Activated naive CD4-positive, alpha-beta T cell treated with anti-CD3 and anti-CD28 coated beads for 36 hours (primary cell): ENCODE data around the gene CABYR. TPM values are rescaled to one million over a fixed set of nuclear protein-coding genes. Genes with fewer than 3 reads are reported as not detected.

Experiments used
- CTCF ChIA-PET: fragments of 350-600 bp; sonication (Branson Sonifier 250); formaldehyde crosslinking; loops from one replicate; lab custom pipeline; 2021; ENCODE audit warnings: antibody characterized with exemption; lab: Charles Lee
- DNase-seq: peaks from one replicate; pipeline ENCODE4 v3.0.0-alpha.2; 2020
- H3K27ac Mint-ChIP-seq: one replicate; pipeline ENCODE4 v1.8.0; 2021; ENCODE audit warnings: mild to moderate bottlenecking, mixed read lengths
- H3K27me3 Mint-ChIP-seq: one replicate; pipeline ENCODE4 v1.8.0; 2021; ENCODE audit warnings: low read depth, mixed read lengths
- H3K36me3 Mint-ChIP-seq: one replicate; pipeline ENCODE4 v1.8.0; 2021; ENCODE audit warnings: low read depth, mixed read lengths
- H3K4me1 Mint-ChIP-seq: one replicate; pipeline ENCODE4 v1.8.0; 2021; ENCODE audit warnings: low read depth, mixed read lengths
- H3K4me3 Mint-ChIP-seq: one replicate; pipeline ENCODE4 v1.8.0; 2021; ENCODE audit warnings: mild to moderate bottlenecking, moderate library complexity, mixed read lengths
- H3K9me3 Mint-ChIP-seq: one replicate; pipeline ENCODE4 v1.8.0; 2021; ENCODE audit warnings: mixed read lengths
- intact Hi-C: fragments of 100-400 bp; cut with micrococcal nuclease; formaldehyde crosslinking; loops from one replicate; pipeline ENCODE4 v1.15.1; 2023
- total RNA-seq, 2 experiments: library from RNA; stranded (reverse); gene quantifications; one replicate each; pipeline ENCODE4 v1.2.3, GENCODE V29; 2021

Gene CABYR
- total RNA-seq, 2 experiments from 2014 or later: 1.2 to 1.7 TPM

GRCh38 chr18:24177499-24178133, 38.8 kb downstream of the CABYR start:
- CTCF ChIA-PET: interaction anchor here (1.2 to 2.3 kb wide), 6 partner anchors 16 to 549 kb away, joined by 3 to 29 read pairs (median 8); no protein-coding TSS in a partner anchor
- Mint-ChIP-seq H3K27me3 (no peaks in the 10 kb centered on the region), H3K4me3 (no peak overlapping the region), H3K4me1 (no peaks in the 10 kb centered on the region), H3K36me3 (no peaks in the 10 kb centered on the region), H3K27ac (no peak overlapping the region), H3K9me3 (no peaks in the 10 kb centered on the region)
- no peak for DNase-seq
- intact Hi-C loops: loop anchor here (2.0 to 10.0 kb wide), 3 partner anchors 180 to 907 kb away; no protein-coding TSS in a partner anchor

DNA sequence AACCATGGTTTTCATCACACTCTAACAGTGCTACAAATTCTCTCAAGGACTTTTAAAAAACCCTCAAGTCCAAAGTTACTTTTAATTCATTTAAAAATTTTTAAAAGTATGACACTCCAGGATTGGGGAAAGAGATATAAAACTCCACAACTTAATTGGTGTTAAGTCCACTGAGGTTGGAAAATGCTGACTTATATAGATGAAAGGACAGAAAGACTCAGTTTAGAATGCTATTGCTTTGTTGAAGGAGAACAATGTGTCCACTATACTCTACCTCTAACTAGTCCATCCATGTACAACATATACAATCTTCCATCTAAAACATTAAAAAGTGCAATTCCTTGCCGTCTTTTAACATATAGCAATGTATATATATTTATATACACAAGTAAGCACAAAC, 41.2 kb downstream of the CABYR start:
- Mint-ChIP-seq H3K36me3 (no peaks in the 10 kb centered on the region), H3K4me1 (no peaks in the 10 kb centered on the region), H3K27ac (no peak overlapping the region), H3K27me3 (peaks cover 2% of the 10 kb centered on the region), H3K4me3 (no peak overlapping the region), H3K9me3 (no peaks in the 10 kb centered on the region)
- no peak for DNase-seq
- CTCF ChIA-PET: interaction anchor here (0.6 to 1.1 kb wide), 2 partner anchors 308 to 374 kb away, joined by 3 to 4 read pairs; no protein-coding TSS in a partner anchor
- intact Hi-C loops: no loop called here

- Mint-ChIP-seq H3K36me3 (no peaks in the 10 kb centered on the region), H3K27ac (no peak overlapping the region), H3K9me3 (no peaks in the 10 kb centered on the region), H3K4me3 (no peak overlapping the region), H3K4me1 (no peaks in the 10 kb centered on the region), H3K27me3 (peaks cover 2% of the 10 kb centered on the region)
- CTCF ChIA-PET: no interaction called here
- intact Hi-C loops: no loop called here
- no peak for DNase-seq
These were observed 42.9 kb downstream of the CABYR start for GRCh38 chr18:24181806-24182205.

DNA sequence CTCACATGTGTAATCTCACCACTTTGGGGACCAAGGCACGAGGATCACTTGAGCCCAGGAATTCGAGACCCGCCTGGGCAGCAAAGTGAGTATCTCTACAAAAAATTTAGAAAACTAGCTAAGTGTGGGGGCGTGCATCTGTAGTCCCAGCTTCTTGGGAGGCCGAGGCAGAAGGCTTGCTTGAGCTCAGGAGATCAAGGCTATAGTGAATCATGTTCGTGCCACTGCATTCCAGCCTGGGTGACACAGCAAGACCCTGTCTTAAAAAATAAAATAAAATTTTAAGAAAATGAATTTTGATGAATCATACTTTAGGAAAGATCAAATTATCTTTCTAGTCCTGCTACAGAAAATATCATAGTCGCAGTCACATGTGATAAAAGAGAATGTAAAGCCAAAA, 46.9 kb downstream of the CABYR start:
- H3K9me3 Mint-ChIP-seq: no peaks in the 10 kb centered on the region
- intact Hi-C loops: no loop called here
- no peaks in the 10 kb centered on the region for H3K36me3 Mint-ChIP-seq
- no peak overlapping the region for H3K4me3 Mint-ChIP-seq
- no peak overlapping the region for H3K27ac Mint-ChIP-seq
- CTCF ChIA-PET: no interaction called here
- DNase-seq: no peak
- peaks cover 4% of the 10 kb centered on the region for H3K27me3 Mint-ChIP-seq
- H3K4me1 Mint-ChIP-seq: no peaks in the 10 kb centered on the region

DNA sequence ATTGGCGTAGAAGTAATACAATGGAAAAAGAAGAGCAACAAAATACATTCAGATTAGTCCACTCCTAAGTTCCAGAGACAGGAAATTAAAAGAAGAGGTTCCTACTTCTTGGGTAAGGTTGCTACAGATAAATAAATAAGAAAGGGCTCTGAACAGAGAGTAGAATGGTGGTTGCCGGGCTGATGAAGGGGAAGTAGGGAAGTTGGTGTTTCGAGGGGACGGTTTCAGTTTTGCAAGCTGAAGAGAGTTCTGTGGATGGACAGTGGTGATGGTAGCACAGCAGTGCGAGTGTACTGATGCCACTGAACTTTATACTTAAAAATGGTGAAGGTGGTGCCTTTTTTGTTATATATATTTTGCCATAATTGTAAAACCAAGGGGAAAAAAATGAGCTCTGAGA, 48.2 kb downstream of the CABYR start:
- CTCF ChIA-PET: interaction anchor here (1.3 kb wide), 1 partner anchor 10 kb away, joined by 3 read pairs; no protein-coding TSS in a partner anchor
- no peak for DNase-seq
- no peaks in the 10 kb centered on the region for H3K36me3 Mint-ChIP-seq
- H3K4me1 Mint-ChIP-seq: no peaks in the 10 kb centered on the region
- H3K4me3 Mint-ChIP-seq: no peak overlapping the region
- peaks cover 4% of the 10 kb centered on the region for H3K27me3 Mint-ChIP-seq
- intact Hi-C loops: no loop called here
- H3K9me3 Mint-ChIP-seq: no peaks in the 10 kb centered on the region
- no peak overlapping the region for H3K27ac Mint-ChIP-seq

DNA sequence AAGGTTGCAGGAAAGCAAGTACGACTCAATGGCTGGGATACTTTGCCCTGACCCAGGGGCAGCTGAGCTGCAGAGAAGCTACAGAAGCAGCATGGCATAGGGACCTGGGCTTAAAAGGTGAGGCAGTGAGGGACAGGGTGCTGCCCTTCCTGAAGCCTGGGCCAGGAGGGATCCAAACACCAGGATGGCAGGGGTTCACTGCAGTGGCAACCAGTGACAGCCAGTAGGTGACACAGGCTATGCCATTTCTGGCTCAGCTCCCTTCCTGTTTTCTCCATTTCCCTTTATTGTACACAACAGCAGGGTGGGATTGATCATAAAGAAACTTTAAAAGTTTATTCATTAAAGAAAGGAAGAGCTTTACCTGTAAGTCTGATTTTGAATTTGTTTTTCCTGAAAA, 48.8 kb downstream of the CABYR start:
- H3K27me3 Mint-ChIP-seq: peaks cover 4% of the 10 kb centered on the region
- H3K27ac Mint-ChIP-seq: no peak overlapping the region
- H3K4me3 Mint-ChIP-seq: no peak overlapping the region
- no peak for DNase-seq
- H3K36me3 Mint-ChIP-seq: no peaks in the 10 kb centered on the region
- intact Hi-C loops: no loop called here
- no peaks in the 10 kb centered on the region for H3K4me1 Mint-ChIP-seq
- CTCF ChIA-PET: interaction anchor here (1.3 to 1.8 kb wide), 2 partner anchors 9 to 302 kb away, joined by 3 to 5 read pairs; no protein-coding TSS in a partner anchor
- no peaks in the 10 kb centered on the region for H3K9me3 Mint-ChIP-seq

- Mint-ChIP-seq H3K36me3 (no peaks in the 10 kb centered on the region), H3K27ac (no peak overlapping the region), H3K27me3 (peaks cover 4% of the 10 kb centered on the region), H3K4me3 (no peak overlapping the region), H3K4me1 (no peaks in the 10 kb centered on the region), H3K9me3 (no peaks in the 10 kb centered on the region)
- CTCF ChIA-PET: interaction anchor here (0.6 to 1.8 kb wide), 3 partner anchors 9 to 301 kb away, joined by 3 to 5 read pairs (median 3); no protein-coding TSS in a partner anchor
- DNase-seq: no peak
- intact Hi-C loops: no loop called here
These were observed 49.3 kb downstream of the CABYR start for GRCh38 chr18:24188120-24188519.

DNA sequence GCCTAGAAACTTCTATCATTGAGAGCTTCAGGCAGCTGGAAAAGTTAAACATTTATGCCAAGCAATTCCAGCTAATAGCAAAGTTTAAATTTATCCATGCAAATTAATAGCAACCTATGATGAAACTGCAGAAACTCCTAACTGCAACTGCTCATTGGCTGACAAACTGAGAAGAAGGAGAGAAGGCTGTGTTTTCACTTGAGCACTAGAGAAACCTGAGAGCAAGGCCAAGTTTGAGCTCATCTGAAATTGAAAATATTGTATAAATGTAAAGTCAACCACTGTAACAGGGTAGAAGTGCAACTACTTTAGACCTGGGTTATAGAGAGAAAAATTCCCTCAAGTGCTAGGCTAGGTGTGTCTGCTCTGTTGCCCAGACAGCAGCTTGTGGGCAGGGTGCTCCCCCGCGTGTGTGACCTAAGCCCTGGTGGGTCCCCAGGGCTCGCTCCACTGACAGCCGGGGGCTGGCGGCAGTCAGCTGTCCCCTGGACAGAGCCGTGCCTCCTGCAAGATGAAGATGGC, 50.2 kb downstream of the CABYR start:
- Mint-ChIP-seq H3K27me3 (peaks cover 4% of the 10 kb centered on the region), H3K4me3 (no peak overlapping the region), H3K9me3 (no peaks in the 10 kb centered on the region), H3K27ac (no peak overlapping the region), H3K4me1 (no peaks in the 10 kb centered on the region), H3K36me3 (no peaks in the 10 kb centered on the region)
- intact Hi-C loops: no loop called here
- CTCF ChIA-PET: interaction anchor here (1.1 to 1.8 kb wide), 2 partner anchors 17 to 300 kb away, joined by 3 to 5 read pairs; no protein-coding TSS in a partner anchor
- no peak for DNase-seq

DNA sequence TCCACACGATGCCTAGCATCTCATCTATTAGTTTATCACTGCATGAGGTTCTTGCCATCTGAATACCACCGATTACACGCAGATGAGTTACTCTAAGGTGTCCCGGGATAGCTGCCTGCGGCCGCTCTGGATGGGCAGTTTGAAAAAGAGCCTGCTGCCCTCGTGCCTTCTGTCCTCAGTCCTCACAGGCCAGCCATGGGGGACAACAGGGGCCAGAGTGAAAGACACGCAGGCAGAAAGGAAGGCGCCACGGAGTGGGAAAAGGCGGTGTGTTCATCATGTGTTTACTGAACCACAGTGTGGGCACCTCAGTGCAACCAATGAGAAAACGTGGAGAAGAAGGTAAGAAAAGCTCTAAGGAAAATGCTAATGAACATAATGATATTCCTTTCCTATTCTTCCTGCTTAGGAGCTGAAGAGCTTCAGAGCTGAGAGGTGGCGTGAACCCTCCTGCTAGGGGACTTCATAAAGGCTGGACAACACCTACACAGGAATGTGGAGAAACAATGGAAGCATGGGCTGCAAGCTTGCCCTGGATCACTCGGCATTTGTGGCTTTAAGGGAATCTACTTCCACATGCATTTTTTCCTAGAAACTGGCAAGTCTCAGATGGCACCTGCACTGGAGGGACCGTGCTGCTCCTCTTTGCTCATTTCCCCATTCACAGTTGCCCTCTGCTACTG, 50.9 kb downstream of the CABYR start:
- no peaks in the 10 kb centered on the region for H3K36me3 Mint-ChIP-seq
- CTCF ChIA-PET: interaction anchor here (1.1 to 1.7 kb wide), 2 partner anchors 13 to 17 kb away, joined by 3 to 4 read pairs; no protein-coding TSS in a partner anchor
- no peaks in the 10 kb centered on the region for H3K4me1 Mint-ChIP-seq
- H3K4me3 Mint-ChIP-seq: no peak overlapping the region
- intact Hi-C loops: no loop called here
- DNase-seq: no peak
- no peaks in the 10 kb centered on the region for H3K9me3 Mint-ChIP-seq
- H3K27ac Mint-ChIP-seq: no peak overlapping the region
- peaks cover 4% of the 10 kb centered on the region for H3K27me3 Mint-ChIP-seq

DNA sequence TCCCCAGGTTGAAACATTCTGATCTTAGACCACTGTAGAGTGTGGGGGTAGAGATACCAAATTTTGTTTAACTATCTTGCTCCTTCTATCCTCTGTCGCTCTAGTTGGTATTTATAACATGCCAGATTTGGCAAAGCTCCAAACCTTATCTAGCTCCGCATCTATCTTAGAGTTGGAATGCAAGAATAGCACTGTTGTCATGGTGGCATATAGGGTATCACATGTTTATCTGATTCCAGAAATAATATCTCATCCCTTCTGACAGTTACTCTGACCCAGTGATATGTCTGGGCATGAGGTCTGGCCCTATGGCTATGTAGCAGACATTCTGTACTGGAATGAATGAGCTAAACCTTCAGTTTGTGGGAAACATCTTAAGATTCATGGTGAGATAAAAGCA, 51.7 kb downstream of the CABYR start:
- DNase-seq: no peak
- Mint-ChIP-seq H3K27ac (no peak overlapping the region), H3K27me3 (peaks cover 2% of the 10 kb centered on the region), H3K4me1 (no peaks in the 10 kb centered on the region), H3K9me3 (no peaks in the 10 kb centered on the region), H3K36me3 (no peaks in the 10 kb centered on the region), H3K4me3 (no peak overlapping the region)
- intact Hi-C loops: no loop called here
- CTCF ChIA-PET: interaction anchor here (0.6 to 1.7 kb wide), 2 partner anchors 14 to 326 kb away, joined by 4 read pairs; no protein-coding TSS in a partner anchor

DNA sequence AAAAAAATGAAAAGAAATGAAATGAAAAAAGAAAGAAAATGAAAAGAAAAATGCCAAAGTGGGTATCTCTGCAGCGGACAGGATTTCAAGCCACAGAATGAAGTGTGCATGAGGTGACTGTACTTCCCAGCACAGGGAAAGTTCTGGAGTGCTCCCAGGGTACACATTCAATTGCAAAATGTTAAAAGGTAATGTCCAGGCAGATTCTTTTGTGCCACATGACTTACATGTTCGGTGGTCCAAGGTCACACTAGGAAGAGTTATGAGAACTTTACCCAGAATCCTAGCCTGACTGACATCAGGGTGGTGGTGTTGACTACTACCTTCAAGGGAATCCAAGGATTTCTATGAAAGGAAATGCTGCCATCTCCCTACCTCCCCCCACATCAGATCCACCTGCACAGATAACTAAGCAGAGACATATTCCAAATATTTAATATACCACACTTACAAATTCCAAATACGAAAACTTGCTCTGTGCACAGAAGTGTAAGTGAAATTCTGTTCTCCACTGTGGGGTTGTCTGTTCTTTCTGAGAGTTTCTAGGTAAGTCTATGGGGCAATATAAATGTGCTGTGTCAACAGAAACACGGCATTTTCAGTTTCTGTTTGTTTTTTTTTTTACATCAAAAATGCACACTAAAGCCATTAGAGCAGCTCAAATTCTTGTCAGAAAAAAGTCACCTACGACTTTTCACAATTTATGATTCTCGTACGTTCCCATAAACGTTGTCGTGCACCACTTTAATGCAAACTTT, 56.6 kb downstream of the CABYR start:
- Mint-ChIP-seq H3K9me3 (no peaks in the 10 kb centered on the region), H3K4me3 (no peak overlapping the region), H3K27ac (no peak overlapping the region), H3K36me3 (no peaks in the 10 kb centered on the region), H3K27me3 (no peaks in the 10 kb centered on the region), H3K4me1 (no peaks in the 10 kb centered on the region)
- DNase-seq: no peak
- CTCF ChIA-PET: no interaction called here
- intact Hi-C loops: no loop called here

DNA sequence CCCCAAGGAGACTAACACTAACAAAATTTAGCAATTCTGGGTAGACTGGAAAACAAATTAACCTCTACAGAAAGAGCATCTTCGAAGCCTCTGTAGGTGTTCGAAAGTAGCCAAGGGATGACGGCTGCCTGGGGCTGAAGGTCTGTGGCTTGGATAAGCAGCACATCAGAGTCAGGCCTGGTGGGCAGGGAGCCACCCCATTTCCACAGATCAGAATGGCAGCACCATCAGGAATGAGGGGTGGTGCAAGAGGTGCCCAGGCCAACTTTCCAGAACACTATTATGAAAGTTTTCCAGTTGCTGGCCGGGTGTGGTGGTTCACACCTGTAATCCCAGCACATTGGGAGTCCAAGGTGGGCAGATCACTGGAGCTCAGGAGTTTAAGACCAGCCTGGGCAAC, 57.9 kb downstream of the CABYR start:
- Mint-ChIP-seq H3K36me3 (no peaks in the 10 kb centered on the region), H3K4me1 (no peaks in the 10 kb centered on the region), H3K4me3 (no peak overlapping the region), H3K9me3 (no peaks in the 10 kb centered on the region), H3K27me3 (no peaks in the 10 kb centered on the region), H3K27ac (no peak overlapping the region)
- CTCF ChIA-PET: interaction anchor here (1.6 kb wide), 1 partner anchor 9 kb away, joined by 3 read pairs; no protein-coding TSS in a partner anchor
- DNase-seq: no peak
- intact Hi-C loops: no loop called here
